HepG2 (cell line): ENCODE results near the gene HOXA5. TPM values are rescaled to one million over a fixed set of nuclear protein-coding genes. Genes with fewer than 3 reads are reported as not detected.

ENCODE experiments used
- ELF1 ChIP-seq: sonication (generic); formaldehyde crosslinking; IDR thresholded peaks from 2 replicates; pipeline ENCODE4 v1.4.0; 2020; ENCODE audit warnings: missing genetic modification reagents
- IRF9 ChIP-seq: sonication (generic); formaldehyde crosslinking; IDR thresholded peaks from 2 replicates; pipeline ENCODE4 v1.8.0; 2022; ENCODE audit warnings: missing genetic modification reagents, mild to moderate bottlenecking, borderline replicate concordance
- KDM6A ChIP-seq: IDR thresholded peaks from 2 replicates; pipeline ENCODE4 v1.6.1; 2016; ENCODE audit warnings: low read depth
- MYC ChIP-seq: sonication (generic); formaldehyde crosslinking; IDR thresholded peaks from 2 replicates; pipeline ENCODE4 v1.9.0; 2021; ENCODE audit warnings: missing genetic modification reagents, borderline replicate concordance
- NFYC ChIP-seq: IDR thresholded peaks from 2 replicates; pipeline ENCODE4 v1.6.1; 2016; ENCODE audit warnings: missing genetic modification reagents, missing compliant biosample characterization
- ONECUT2 ChIP-seq: sonication (generic); formaldehyde crosslinking; IDR thresholded peaks from 2 replicates; pipeline ENCODE4 v1.4.0; 2020; ENCODE audit warnings: missing genetic modification reagents
- PAF1 ChIP-seq: IDR thresholded peaks from 2 replicates; pipeline ENCODE4 v1.6.1; 2016; ENCODE audit warnings: missing genetic modification reagents, missing compliant biosample characterization
- PITX1 ChIP-seq: sonication (generic); formaldehyde crosslinking; IDR thresholded peaks from 2 replicates; pipeline ENCODE4 v1.5.1; 2020; ENCODE audit warnings: mild to moderate bottlenecking, missing genetic modification reagents
- PPARG ChIP-seq: conservative IDR thresholded peaks from 2 replicates; pipeline ENCODE4 v1.6.1; 2016; ENCODE audit warnings: missing biosample characterization, missing genetic modification reagents
- RBAK ChIP-seq: sonication (generic); formaldehyde crosslinking; IDR thresholded peaks from 2 replicates; pipeline ENCODE4 v1.5.1; 2020; ENCODE audit warnings: mild to moderate bottlenecking, missing genetic modification reagents
- SATB2 ChIP-seq: sonication (generic); formaldehyde crosslinking; IDR thresholded peaks from 2 replicates; pipeline ENCODE4 v1.5.0; 2020; ENCODE audit warnings: missing genetic modification reagents
- TBL1XR1 ChIP-seq: fragments of 150-350 bp; IDR thresholded peaks from 2 replicates; pipeline ENCODE4 v1.6.1; 2014; ENCODE audit warnings: borderline replicate concordance, low read length; ENCODE audit not compliant: partially characterized antibody
- TFDP2 ChIP-seq: sonication (generic); formaldehyde crosslinking; IDR thresholded peaks from 2 replicates; pipeline ENCODE4 v1.4.0; 2020; ENCODE audit warnings: missing genetic modification reagents
- XBP1 ChIP-seq: sonication (generic); formaldehyde crosslinking; IDR thresholded peaks from 2 replicates; pipeline ENCODE4 v1.5.0; 2020; ENCODE audit warnings: missing genetic modification reagents
- ZMAT3 ChIP-seq: sonication (generic); formaldehyde crosslinking; conservative IDR thresholded peaks from 2 replicates; pipeline ENCODE4 v1.7.0; 2021; ENCODE audit warnings: missing genetic modification reagents
- ZNF274 ChIP-seq: sonication (generic); formaldehyde crosslinking; IDR thresholded peaks from 2 replicates; pipeline ENCODE4 v1.5.1; 2020; ENCODE audit warnings: mild to moderate bottlenecking, missing genetic modification reagents
- ZNF331 ChIP-seq: sonication (generic); formaldehyde crosslinking; IDR thresholded peaks from 2 replicates; pipeline ENCODE4 v1.4.0; 2020; ENCODE audit warnings: missing genetic modification reagents
- ZNF367 ChIP-seq: sonication (generic); formaldehyde crosslinking; IDR thresholded peaks from 2 replicates; pipeline ENCODE4 v1.4.0; 2020; ENCODE audit warnings: missing genetic modification reagents, borderline replicate concordance
- ZNF430 ChIP-seq: sonication (generic); formaldehyde crosslinking; IDR thresholded peaks from 2 replicates; pipeline ENCODE4 v1.9.0; 2021; ENCODE audit warnings: mild to moderate bottlenecking, missing genetic modification reagents
- polyA plus RNA-seq, 8 experiments: library from polyadenylated mRNA; depleted of rRNA in 3 of 8; stranded (reverse) in 7 of 8; unstranded in 1 of 8; fragments of >200 nt; fragmentation: Illumina TruSeq in 4 of 8; extraction: Trizol in 4 of 8; gene quantifications; 2 replicates each; pipeline versions ENCODE4 v1.2.1 to v1.2.3, GENCODE V29; 2011 to 2016; ENCODE audit warnings: low read depth in 4 of 8, missing spikeins in 1 of 8, mixed read lengths in 1 of 8; ENCODE audit not compliant: insufficient read depth in 1 of 8
- total RNA-seq, 5 experiments: library from RNA; depleted of rRNA; stranded (reverse); fragments of >200 nt; fragmentation: Illumina TruSeq; extraction: Trizol; gene quantifications; 2 replicates each; pipeline ENCODE4 v1.2.3, GENCODE V29; 2016; ENCODE audit warnings: low read depth in 1 of 5
- TF ChIP-seq, protein P1 (sequence below): sonication (generic); formaldehyde crosslinking; IDR thresholded peaks from 2 replicates; pipeline ENCODE4 v1.5.1; 2020; ENCODE audit warnings: missing genetic modification reagents, mild to moderate bottlenecking, borderline replicate concordance

HOXA5 gene
- total and polyA plus RNA-seq, 2 of the 13 experiments (the other 11 are each of a cell fraction or from before 2014, with no cell fraction given): 3.2 to 3.6 TPM

- TF ChIP-seq NFYC (CRISPR knock-in tag): peak; percentile 54; the same call in 1 of the 2 replicates
- peak; percentile 25; the same call in 1 of the 2 replicates for TF ChIP-seq TFDP2
- TF ChIP-seq PAF1 (CRISPR knock-in tag): no peak
- no peak for TF ChIP-seq ZNF331 (CRISPR knock-in tag)
- TF ChIP-seq RBAK (CRISPR knock-in tag): no peak
- no peak for TF ChIP-seq MYC (CRISPR knock-in tag)
- TF ChIP-seq IRF9 (CRISPR knock-in tag): no peak
- TF ChIP-seq ELF1: no peak
- TF ChIP-seq, protein P1, sequence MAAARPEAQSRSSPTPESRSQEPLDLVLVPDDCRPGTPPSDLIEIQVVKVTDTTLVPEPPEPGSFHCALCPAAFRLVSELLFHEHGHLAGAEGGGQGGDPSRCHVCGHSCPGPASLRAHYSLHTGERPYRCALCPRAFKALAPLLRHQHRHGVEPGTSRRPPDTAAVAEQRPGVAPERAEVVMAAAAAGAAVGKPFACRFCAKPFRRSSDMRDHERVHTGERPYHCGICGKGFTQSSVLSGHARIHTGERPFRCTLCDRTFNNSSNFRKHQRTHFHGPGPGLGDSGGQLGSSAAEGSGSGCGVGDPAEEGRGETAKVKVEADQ (CRISPR knock-in tag): no peak
- TF ChIP-seq KDM6A: no peak
- TF ChIP-seq ONECUT2: no peak
- no peak for TF ChIP-seq ZNF367
- TF ChIP-seq SATB2: no peak
- no peak for TF ChIP-seq XBP1 (CRISPR knock-in tag)
- no peak for TF ChIP-seq TBL1XR1
- TF ChIP-seq PPARG (CRISPR knock-in tag): no peak
- no peak; the same call in 1 of the 2 replicates for TF ChIP-seq ZNF430 (CRISPR knock-in tag)
- TF ChIP-seq ZNF274: no peak; the same call in 1 of the 2 replicates
- TF ChIP-seq PITX1 (CRISPR knock-in tag): no peak
- TF ChIP-seq ZMAT3 (CRISPR knock-in tag): no peak
These were observed at the start of gene HOXA5 (continued) for GRCh38 chr7:27143023-27143949.
